Peyer's patch (tissue), 4 donors: ENCODE results near the gene CATSPERE. TPM values are rescaled to one million over a fixed set of nuclear protein-coding genes. Genes with fewer than 3 reads are reported as not detected.

Experiments
- DNase-seq, 3 donors: peaks; one replicate each; pipeline ENCODE4 v3.0.0-alpha.2; 2017 to 2019
- H3K27ac ChIP-seq, 4 donors: fragments of 200-600 bp; sonication (generic); one replicate each; pipeline ENCODE4 v1.5.1; 2016 to 2019
- H3K27me3 ChIP-seq, 2 donors: fragments of 200-600 bp; sonication (generic); one replicate each; pipeline ENCODE4 v1.5.1; 2019
- H3K36me3 ChIP-seq, 3 donors: fragments of 200-600 bp; sonication (generic); one replicate each; pipeline ENCODE4 v1.5.1; 2016 to 2019
- H3K4me1 ChIP-seq, 4 donors: fragments of 200-600 bp; sonication (generic); one replicate each; pipeline ENCODE4 v1.5.1; 2016 to 2019
- H3K4me3 ChIP-seq, 4 donors: fragments of 200-600 bp; sonication (generic); 1 replicate in 3 of 4; 2 replicates in 1 of 4; pipeline ENCODE4 v1.5.1; 2016 to 2019; ENCODE audit warnings: mild to moderate bottlenecking in 1 of 4
- H3K9me3 ChIP-seq, 4 donors: fragments of 200-600 bp; sonication (generic); one replicate each; pipeline ENCODE4 v1.5.1; 2016 to 2019; ENCODE audit warnings: mild to moderate bottlenecking in 1 of 4
- POLR2A ChIP-seq, 2 donors: fragments of 450-650 bp; IDR thresholded peaks; one replicate each; pipeline ENCODE4 v1.5.1; 2017; ENCODE audit warnings: antibody characterized with exemption in 2 of 2, mild to moderate bottlenecking in 2 of 2, moderate library complexity in 2 of 2
- total RNA-seq, 4 donors: library from RNA; depleted of rRNA; stranded (reverse); fragments of >200 nt; gene quantifications; one replicate each; pipeline ENCODE4 v1.1.0, GENCODE V29; 2016
- TF ChIP-seq, protein P1 (sequence below), 6 experiments: fragments of 450-650 bp in 4 of 6; fragments of 200-600 bp in 2 of 6; sonication (generic) in 1 of 6; IDR thresholded peaks; one replicate each; pipeline ENCODE4 v1.5.1; 2017 to 2019; ENCODE audit warnings: antibody characterized with exemption in 6 of 6, mild to moderate bottlenecking in 3 of 6, moderate library complexity in 1 of 6

CATSPERE gene
- total RNA-seq, 4 donors from 2014 or later: 0.18 to 9.3 (median 1.2) TPM; not detected in 1

GRCh38 chr1:244444854-244445253, 16.2 kb upstream of the CATSPERE start:
- Histone ChIP-seq H3K36me3 (no peaks in the 10 kb centered on the region), H3K27ac (peak overlapping the region in 1 of 4 donors; percentile 51), H3K9me3 (no peaks in the 10 kb centered on the region), H3K4me3 (no peak overlapping the region), H3K4me1 (peaks cover 0 to 44% (median 2%) of the 10 kb centered on the region in 4 donors), H3K27me3 (no peaks in the 10 kb centered on the region)
- TF ChIP-seq, protein P1, sequence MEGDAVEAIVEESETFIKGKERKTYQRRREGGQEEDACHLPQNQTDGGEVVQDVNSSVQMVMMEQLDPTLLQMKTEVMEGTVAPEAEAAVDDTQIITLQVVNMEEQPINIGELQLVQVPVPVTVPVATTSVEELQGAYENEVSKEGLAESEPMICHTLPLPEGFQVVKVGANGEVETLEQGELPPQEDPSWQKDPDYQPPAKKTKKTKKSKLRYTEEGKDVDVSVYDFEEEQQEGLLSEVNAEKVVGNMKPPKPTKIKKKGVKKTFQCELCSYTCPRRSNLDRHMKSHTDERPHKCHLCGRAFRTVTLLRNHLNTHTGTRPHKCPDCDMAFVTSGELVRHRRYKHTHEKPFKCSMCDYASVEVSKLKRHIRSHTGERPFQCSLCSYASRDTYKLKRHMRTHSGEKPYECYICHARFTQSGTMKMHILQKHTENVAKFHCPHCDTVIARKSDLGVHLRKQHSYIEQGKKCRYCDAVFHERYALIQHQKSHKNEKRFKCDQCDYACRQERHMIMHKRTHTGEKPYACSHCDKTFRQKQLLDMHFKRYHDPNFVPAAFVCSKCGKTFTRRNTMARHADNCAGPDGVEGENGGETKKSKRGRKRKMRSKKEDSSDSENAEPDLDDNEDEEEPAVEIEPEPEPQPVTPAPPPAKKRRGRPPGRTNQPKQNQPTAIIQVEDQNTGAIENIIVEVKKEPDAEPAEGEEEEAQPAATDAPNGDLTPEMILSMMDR (IDR thresholded peaks at IDR 0.05): no peak
- no peak for TF ChIP-seq POLR2A (IDR thresholded peaks at IDR 0.05)
- DNase-seq: no peak

DNA sequence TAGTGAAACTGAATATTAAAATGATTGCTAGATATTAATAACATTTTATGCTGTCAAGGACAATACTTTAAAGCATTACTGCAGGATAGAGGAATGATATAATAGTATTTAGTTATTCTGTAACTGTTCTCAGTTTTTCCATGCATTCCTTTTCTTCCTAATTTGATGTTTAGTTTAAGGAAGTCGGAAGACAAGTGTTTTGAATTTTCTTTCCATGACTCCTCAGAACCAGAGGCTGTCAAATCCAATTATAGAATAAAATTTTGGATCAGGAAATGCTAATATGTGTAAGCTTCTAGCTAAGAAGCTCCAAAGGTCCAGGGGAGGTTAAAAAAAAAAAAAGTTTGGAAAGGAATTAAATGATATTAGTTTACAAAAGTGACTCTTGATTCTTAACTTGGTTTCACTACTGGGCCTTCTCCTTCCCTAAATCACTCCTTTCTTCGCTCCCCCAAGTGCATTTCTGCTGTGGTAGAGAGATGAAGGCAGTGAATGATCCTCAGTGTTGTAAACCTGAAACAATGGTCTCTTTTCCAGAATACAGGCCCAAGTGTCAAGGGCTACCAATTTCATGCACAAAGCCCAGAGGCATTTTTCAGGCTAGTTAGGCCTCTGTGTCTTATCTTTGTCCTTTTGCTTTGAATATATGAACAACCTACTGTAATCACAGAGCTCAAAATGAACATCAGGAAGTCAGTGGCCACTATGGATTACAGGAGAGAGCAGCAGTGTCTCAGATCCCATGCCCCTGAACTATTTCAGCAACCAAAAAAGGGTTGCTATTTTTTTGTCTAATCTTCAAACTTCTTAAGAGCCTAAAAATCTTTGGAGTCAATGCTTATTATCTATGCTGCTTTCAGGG, 15.5 kb upstream of the CATSPERE start:
- DNase-seq: no peak
- Histone ChIP-seq H3K27me3 (no peaks in the 10 kb centered on the region), H3K9me3 (no peaks in the 10 kb centered on the region), H3K4me1 (peaks cover 0 to 50% (median 5%) of the 10 kb centered on the region in 4 donors), H3K27ac (peak overlapping the region in 2 of 4 donors; percentile 18 to 51), H3K36me3 (no peaks in the 10 kb centered on the region), H3K4me3 (no peak overlapping the region)
- TF ChIP-seq POLR2A (IDR thresholded peaks at IDR 0.05): no peak
- TF ChIP-seq, protein P1 (IDR thresholded peaks at IDR 0.05): no peak

DNA sequence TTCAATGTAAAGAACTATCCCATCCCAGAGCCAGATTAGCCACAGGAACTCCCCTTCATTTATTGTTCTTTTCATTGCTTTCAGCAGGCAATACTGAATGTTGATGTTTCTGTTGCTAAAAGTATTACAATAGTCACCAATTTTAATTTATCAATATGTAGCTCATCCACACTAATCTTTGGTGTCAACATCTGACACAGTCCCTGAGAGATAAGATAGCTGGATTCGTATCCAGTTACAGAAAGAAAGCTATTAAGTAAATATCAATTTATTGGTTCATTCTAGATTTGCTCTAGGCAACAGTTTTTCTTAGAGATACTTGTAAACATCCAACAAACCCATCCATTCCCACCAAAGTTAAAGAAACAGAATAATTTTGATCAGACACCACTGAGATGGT, 14.0 kb upstream of the CATSPERE start:
- Histone ChIP-seq H3K27me3 (no peaks in the 10 kb centered on the region), H3K9me3 (no peaks in the 10 kb centered on the region), H3K27ac (no peak overlapping the region), H3K4me3 (no peak overlapping the region), H3K36me3 (no peaks in the 10 kb centered on the region), H3K4me1 (peaks cover 0 to 50% (median 5%) of the 10 kb centered on the region in 4 donors)
- TF ChIP-seq, protein P1 (IDR thresholded peaks at IDR 0.05): no peak
- TF ChIP-seq POLR2A (IDR thresholded peaks at IDR 0.05): no peak
- DNase-seq: no peak

DNA sequence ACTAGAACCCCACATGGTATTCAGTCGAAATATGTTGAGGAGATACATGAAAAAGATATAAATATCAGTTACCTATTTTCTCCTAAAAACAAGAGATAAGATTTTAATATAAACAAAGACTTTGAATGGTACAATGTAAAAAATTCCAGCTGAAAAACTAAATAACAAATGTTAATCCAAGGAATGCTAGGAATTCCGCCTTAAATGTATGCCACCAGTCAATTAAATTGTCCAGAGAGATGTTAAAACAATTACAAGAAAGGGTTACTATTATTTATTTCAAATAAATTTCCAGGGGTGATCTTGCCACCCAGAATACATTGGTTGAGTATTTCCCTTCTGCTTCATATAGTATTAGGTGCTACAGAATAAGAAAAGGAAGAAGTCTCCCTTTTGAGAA, 13.5 kb upstream of the CATSPERE start:
- H3K27ac ChIP-seq: no peak overlapping the region
- TF ChIP-seq, protein P1 (IDR thresholded peaks at IDR 0.05): no peak
- no peak for TF ChIP-seq POLR2A (IDR thresholded peaks at IDR 0.05)
- H3K27me3 ChIP-seq: no peaks in the 10 kb centered on the region
- H3K36me3 ChIP-seq: no peaks in the 10 kb centered on the region
- no peak overlapping the region for H3K4me3 ChIP-seq
- H3K4me1 ChIP-seq: peaks cover 0 to 50% (median 5%) of the 10 kb centered on the region in 4 donors
- no peak for DNase-seq
- H3K9me3 ChIP-seq: no peaks in the 10 kb centered on the region

GRCh38 chr1:244448279-244449036, 12.6 kb upstream of the CATSPERE start:
- peaks cover 0 to 50% (median 5%) of the 10 kb centered on the region in 4 donors for H3K4me1 ChIP-seq
- no peak overlapping the region for H3K4me3 ChIP-seq
- H3K9me3 ChIP-seq: no peaks in the 10 kb centered on the region
- H3K27ac ChIP-seq: no peak overlapping the region
- DNase-seq: no peak
- TF ChIP-seq, protein P1 (IDR thresholded peaks at IDR 0.05): no peak
- no peak for TF ChIP-seq POLR2A (IDR thresholded peaks at IDR 0.05)
- no peaks in the 10 kb centered on the region for H3K27me3 ChIP-seq
- H3K36me3 ChIP-seq: no peaks in the 10 kb centered on the region
